ENCODE data around the gene RBM20.

The RBM20 gene

DNA sequence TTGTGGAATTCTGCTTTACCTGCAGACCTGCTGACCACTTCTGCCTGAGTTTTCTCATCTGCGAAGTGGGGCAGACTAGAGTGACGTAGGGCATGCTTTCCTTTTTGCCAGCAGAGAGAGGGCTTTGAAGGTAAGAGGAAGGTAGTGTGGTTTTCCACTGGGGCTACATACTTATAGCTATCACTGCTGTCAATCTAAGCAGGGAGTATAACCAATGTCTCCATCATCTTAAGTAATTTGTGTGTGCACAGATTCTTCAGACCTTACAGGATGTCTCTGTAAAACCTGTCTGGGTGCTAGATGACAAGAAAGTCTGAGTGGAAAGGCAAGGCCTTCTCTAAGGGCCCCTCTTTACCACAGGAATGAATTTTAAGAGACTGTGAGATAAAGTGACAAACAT is 106.8 kb downstream of the RBM20 start:
- Histone ChIP-seq H3K36me3 (ENCODE audit: insufficient read depth, low read length) (no peaks in the 10 kb centered on the region), H3K27ac (ENCODE audit: low read depth, low read length) (no peak overlapping the region), H3K27me3 (ENCODE audit: control insufficient read depth in 1 of 2, insufficient read depth in 2 of 2, low read length in 2 of 2) (no peaks in the 10 kb centered on the region), H3K9ac (ENCODE audit: low read length) (no peak overlapping the region), H3K9me3 (ENCODE audit: low read length) (no peaks in the 10 kb centered on the region), H3K4me3 (ENCODE audit: low read depth in 1 of 2, low read length in 2 of 2) (no peak overlapping the region), H3K4me1 (ENCODE audit: insufficient read depth, low read length) (no peaks in the 10 kb centered on the region)

DNA sequence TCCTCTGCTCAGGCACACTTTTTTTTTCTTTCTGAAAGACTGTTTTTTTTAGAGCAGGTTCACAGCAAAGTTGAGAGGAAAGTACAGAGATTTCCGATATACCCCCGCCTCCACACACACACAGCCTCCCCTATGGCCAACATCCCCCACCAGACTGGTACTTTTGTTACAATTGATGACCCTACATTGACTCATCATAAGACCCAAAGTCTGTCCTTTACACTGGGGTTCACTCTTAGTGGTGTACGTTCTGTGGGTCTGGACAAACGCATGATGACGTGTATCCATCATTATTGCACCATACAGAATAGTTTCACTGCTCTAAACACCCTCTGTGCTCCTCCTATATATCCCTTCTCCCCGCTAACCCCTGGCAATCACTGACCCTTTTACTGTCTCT is 107.7 kb downstream of the RBM20 start:
- Histone ChIP-seq H3K36me3 (ENCODE audit: insufficient read depth, low read length) (no peaks in the 10 kb centered on the region), H3K27ac (ENCODE audit: low read depth, low read length) (no peak overlapping the region)

DNA sequence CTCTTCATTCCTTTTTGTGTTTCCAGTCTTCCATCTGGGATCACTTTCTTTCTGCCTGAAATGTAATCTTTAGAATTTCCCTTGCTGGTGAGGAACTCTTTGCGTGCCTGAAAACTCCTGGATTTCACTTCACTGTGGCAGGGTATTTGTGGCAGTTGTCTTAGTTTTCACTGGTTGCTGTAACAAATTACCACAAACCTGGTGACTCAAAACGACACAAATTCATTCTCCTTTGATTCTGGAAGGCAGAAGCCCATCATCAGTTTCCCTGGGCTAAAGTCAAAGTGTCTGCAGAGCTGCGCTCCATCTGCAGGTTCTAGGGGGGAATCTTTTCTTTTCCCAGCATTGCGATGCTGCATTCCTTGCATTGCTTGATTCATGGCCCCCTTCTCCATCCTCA is 109.3 kb downstream of the RBM20 start:
- Histone ChIP-seq H3K27ac (ENCODE audit: low read depth, low read length) (no peak overlapping the region), H3K9me3 (ENCODE audit: low read length) (no peaks in the 10 kb centered on the region)

More for the DNA sequence above, 107.7 kb downstream of the RBM20 start:
- Histone ChIP-seq H3K4me3 (ENCODE audit: low read depth in 1 of 2, low read length in 2 of 2) (no peak overlapping the region), H3K9ac (ENCODE audit: low read length) (no peak overlapping the region), H3K4me1 (ENCODE audit: insufficient read depth, low read length) (peaks cover 2% of the 10 kb centered on the region), H3K27me3 (ENCODE audit: control insufficient read depth in 1 of 2, insufficient read depth in 2 of 2, low read length in 2 of 2) (no peaks in the 10 kb centered on the region), H3K9me3 (ENCODE audit: low read length) (no peaks in the 10 kb centered on the region)

DNA sequence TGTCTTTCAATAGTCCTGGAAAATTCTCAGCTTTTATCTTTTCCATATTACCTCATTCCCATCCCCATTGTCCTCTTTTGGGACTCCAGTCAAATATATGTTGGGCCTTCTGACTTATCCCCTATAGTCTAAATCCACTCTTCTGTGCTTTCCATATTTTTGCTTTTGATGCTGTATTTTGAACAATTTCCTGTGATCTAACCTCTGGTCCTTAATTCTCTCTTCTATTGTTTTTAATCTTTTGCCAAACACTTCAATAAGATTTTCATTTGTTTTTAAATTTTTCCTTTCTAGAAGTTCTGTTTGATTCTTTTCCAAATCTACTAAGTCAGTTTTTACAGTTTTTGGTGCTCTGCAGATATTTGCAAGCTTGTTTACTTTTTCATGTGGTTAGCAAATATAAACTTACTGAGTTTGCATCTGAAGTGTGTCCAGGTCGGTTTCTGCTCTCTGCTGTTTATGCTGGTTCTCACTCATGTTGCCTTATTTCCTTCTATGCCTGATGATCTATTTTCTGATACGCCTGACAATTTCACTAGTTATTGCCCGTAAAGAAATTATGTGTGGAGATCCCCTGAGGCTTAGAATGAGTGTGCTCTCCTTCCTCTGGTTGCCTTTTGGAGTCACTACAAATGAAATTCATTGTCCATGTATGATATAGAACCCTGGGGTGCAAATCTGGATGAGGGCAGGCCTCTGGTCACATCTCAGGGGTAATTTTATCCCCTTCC is 110.4 kb downstream of the RBM20 start:
- H3K4me1 ChIP-seq (ENCODE audit: insufficient read depth, low read length) = peaks cover 4% of the 10 kb centered on the region
- no peak overlapping the region for H3K9ac ChIP-seq (ENCODE audit: low read length)
- no peaks in the 10 kb centered on the region for H3K36me3 ChIP-seq (ENCODE audit: insufficient read depth, low read length)
- no peak overlapping the region for H3K27ac ChIP-seq (ENCODE audit: low read depth, low read length)
- no peaks in the 10 kb centered on the region for H3K9me3 ChIP-seq (ENCODE audit: low read length)
- H3K4me3 ChIP-seq (ENCODE audit: low read depth in 1 of 2, low read length in 2 of 2) = no peak overlapping the region
- no peaks in the 10 kb centered on the region for H3K27me3 ChIP-seq (ENCODE audit: control insufficient read depth in 1 of 2, insufficient read depth in 2 of 2, low read length in 2 of 2)

More for the DNA sequence above, 109.3 kb downstream of the RBM20 start:
- Histone ChIP-seq H3K27me3 (ENCODE audit: control insufficient read depth in 1 of 2, insufficient read depth in 2 of 2, low read length in 2 of 2) (no peaks in the 10 kb centered on the region), H3K36me3 (ENCODE audit: insufficient read depth, low read length) (no peaks in the 10 kb centered on the region), H3K4me1 (ENCODE audit: insufficient read depth, low read length) (peaks cover 4% of the 10 kb centered on the region), H3K9ac (ENCODE audit: low read length) (no peak overlapping the region), H3K4me3 (ENCODE audit: low read depth in 1 of 2, low read length in 2 of 2) (no peak overlapping the region)

DNA sequence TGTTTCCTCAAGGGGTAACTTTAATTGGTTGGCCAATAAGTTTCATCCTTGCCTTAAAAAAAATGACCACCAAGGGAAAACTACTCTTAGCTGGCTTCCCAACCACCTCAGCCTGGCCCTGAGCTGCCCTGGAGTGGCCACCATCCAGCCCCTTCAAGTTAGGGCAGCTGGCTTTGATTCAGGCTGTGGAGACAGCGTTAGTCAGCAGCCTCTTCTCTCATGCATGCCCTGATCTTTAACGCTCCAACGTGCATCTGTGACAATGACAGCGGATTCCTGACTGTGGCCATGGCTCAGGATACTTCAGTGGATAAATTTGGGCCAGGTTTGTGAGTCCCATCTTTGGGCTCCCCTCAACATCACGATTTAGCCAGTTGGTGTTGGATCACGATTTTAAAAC is 111.6 kb downstream of the RBM20 start:
- Histone ChIP-seq H3K9me3 (ENCODE audit: low read length) (no peaks in the 10 kb centered on the region), H3K27me3 (ENCODE audit: control insufficient read depth in 1 of 2, insufficient read depth in 2 of 2, low read length in 2 of 2) (no peaks in the 10 kb centered on the region), H3K4me3 (ENCODE audit: low read depth in 1 of 2, low read length in 2 of 2) (no peak overlapping the region), H3K9ac (ENCODE audit: low read length) (no peak overlapping the region), H3K4me1 (ENCODE audit: insufficient read depth, low read length) (peaks cover 4% of the 10 kb centered on the region), H3K27ac (ENCODE audit: low read depth, low read length) (no peak overlapping the region), H3K36me3 (ENCODE audit: insufficient read depth, low read length) (no peaks in the 10 kb centered on the region)

DNA sequence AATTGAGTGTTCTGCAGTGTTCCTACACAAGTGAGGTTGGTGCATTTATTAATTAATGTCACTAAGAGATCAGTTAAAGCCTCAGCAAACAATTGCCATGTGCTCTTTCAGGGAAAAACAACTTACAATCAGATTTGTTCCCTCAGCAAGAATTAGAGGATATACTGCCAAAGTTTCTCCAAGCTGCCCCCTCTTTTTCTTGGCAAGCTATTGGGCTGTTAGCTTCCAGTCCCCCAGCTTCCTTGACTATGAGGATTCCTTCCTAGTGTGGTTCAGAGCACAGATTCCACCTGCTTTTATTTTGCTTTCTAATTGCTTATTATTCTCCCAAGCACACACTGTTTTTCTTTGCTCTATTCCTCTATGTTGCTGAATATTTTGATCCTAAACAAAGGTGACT is 112.7 kb downstream of the RBM20 start:
- H3K27ac ChIP-seq (ENCODE audit: low read depth, low read length) = no peak overlapping the region

DNA sequence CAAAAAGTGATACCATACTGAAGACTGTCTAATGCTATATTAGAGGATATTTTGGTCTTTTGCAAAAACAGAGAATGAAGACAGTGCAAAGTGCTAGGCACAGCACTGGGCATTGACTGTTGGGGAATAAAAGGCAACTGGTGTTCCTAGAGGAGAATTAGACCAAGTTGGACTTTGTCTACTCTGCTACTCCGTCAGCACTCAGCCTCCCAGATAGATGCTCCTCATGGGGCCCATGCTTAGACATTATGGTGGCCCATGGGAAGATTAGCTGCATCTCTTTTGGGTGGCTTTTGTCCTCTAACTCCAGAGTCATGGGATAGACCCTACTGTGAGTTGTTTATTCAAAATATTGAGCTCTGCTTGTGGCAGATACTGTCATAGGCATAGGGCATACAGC is 113.5 kb downstream of the RBM20 start:
- H3K36me3 ChIP-seq (ENCODE audit: insufficient read depth, low read length) = no peaks in the 10 kb centered on the region
- no peak overlapping the region for H3K4me3 ChIP-seq (ENCODE audit: low read depth in 1 of 2, low read length in 2 of 2)
- H3K4me1 ChIP-seq (ENCODE audit: insufficient read depth, low read length) = peaks cover 4% of the 10 kb centered on the region
- no peaks in the 10 kb centered on the region for H3K9me3 ChIP-seq (ENCODE audit: low read length)
- no peak overlapping the region for H3K27ac ChIP-seq (ENCODE audit: low read depth, low read length)
- H3K9ac ChIP-seq (ENCODE audit: low read length) = no peak overlapping the region
- no peaks in the 10 kb centered on the region for H3K27me3 ChIP-seq (ENCODE audit: control insufficient read depth in 1 of 2, insufficient read depth in 2 of 2, low read length in 2 of 2)

More for the DNA sequence above, 112.7 kb downstream of the RBM20 start:
- Histone ChIP-seq H3K36me3 (ENCODE audit: insufficient read depth, low read length) (no peaks in the 10 kb centered on the region), H3K9ac (ENCODE audit: low read length) (no peak overlapping the region), H3K9me3 (ENCODE audit: low read length) (no peaks in the 10 kb centered on the region), H3K27me3 (ENCODE audit: control insufficient read depth in 1 of 2, insufficient read depth in 2 of 2, low read length in 2 of 2) (no peaks in the 10 kb centered on the region), H3K4me3 (ENCODE audit: low read depth in 1 of 2, low read length in 2 of 2) (no peak overlapping the region), H3K4me1 (ENCODE audit: insufficient read depth, low read length) (peaks cover 4% of the 10 kb centered on the region)

DNA sequence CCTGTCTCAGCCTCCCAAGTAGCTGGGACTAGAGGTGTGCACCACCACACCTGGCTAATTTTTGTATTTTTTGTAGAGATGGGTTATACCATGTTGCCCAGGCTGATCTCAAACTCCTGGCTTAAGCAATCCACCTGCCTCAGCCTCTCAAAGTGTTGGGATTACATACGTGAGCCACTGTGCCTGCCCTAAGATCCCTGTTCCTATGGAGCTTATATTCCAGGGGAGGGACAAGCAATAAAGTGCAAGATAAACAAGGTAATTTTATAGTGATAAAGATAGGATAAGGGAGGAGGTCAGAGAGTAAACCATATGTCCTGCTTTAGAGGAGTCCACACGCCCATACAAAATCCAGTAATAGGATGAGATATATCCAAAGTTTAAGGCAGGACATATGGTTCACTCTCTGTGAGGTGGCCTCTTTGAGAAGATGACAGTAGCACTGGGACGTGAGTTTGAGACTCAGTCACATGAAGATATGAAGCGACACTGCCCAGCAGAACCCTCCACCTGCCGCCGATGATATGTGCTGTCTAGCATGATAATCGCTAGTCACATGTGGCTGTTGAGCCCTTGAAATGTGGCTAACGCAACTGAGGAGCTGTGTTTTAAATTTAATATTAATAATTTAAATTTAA is 114.1 kb downstream of the RBM20 start:
- Histone ChIP-seq H3K9ac (ENCODE audit: low read length) (no peak overlapping the region), H3K4me1 (ENCODE audit: insufficient read depth, low read length) (peaks cover 4% of the 10 kb centered on the region), H3K4me3 (ENCODE audit: low read depth in 1 of 2, low read length in 2 of 2) (no peak overlapping the region), H3K36me3 (ENCODE audit: insufficient read depth, low read length) (no peaks in the 10 kb centered on the region), H3K27ac (ENCODE audit: low read depth, low read length) (no peak overlapping the region), H3K9me3 (ENCODE audit: low read length) (no peaks in the 10 kb centered on the region), H3K27me3 (ENCODE audit: control insufficient read depth in 1 of 2, insufficient read depth in 2 of 2, low read length in 2 of 2) (no peaks in the 10 kb centered on the region)

DNA sequence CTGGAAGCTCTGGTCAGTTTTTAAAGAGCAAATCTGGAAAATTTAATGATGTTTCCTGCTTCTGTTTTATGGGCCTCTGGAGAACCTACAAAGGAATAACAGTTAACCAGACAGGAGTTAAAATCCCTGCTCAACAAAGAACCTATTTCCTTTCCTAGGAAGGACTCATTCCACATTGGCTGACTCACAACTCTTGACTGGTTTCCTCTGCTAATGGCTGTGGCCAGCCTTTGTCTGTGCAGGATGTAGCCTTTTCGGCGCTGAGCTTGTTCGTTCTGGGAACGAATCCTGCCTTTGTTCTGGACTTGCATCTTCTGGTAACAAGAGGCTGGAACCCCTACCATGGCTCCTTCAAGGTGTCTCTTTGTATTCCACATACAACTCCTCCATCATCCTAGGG is 114.8 kb downstream of the RBM20 start:
- no peaks in the 10 kb centered on the region for H3K9me3 ChIP-seq (ENCODE audit: low read length)
- peaks cover 4% of the 10 kb centered on the region for H3K4me1 ChIP-seq (ENCODE audit: insufficient read depth, low read length)
- H3K4me3 ChIP-seq (ENCODE audit: low read depth in 1 of 2, low read length in 2 of 2) = no peak overlapping the region
- H3K9ac ChIP-seq (ENCODE audit: low read length) = no peak overlapping the region
- H3K27me3 ChIP-seq (ENCODE audit: control insufficient read depth in 1 of 2, insufficient read depth in 2 of 2, low read length in 2 of 2) = no peaks in the 10 kb centered on the region
- H3K36me3 ChIP-seq (ENCODE audit: insufficient read depth, low read length) = no peaks in the 10 kb centered on the region
- no peak overlapping the region for H3K27ac ChIP-seq (ENCODE audit: low read depth, low read length)

DNA sequence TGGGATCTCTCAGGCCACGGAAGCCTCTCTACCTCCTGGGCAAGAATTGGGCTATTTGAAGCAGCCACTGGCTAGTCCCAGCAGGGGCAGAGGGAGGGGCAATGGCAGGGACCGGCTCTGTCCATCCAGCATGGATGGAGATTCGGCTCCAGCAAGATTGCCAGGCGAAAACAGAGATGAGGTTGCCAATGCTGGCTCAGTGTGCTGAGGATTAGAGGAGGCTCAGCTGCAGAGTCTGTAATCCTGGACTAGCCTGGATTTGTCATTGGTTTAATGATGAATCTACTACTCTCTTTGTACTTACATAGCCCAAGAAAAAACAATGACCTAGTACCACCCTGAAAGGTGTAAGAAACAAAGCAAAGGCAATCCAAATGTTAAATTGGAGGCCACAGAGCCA is 115.4 kb downstream of the RBM20 start:
- peaks cover 4% of the 10 kb centered on the region for H3K4me1 ChIP-seq (ENCODE audit: insufficient read depth, low read length)
- no peak overlapping the region for H3K27ac ChIP-seq (ENCODE audit: low read depth, low read length)
- no peak overlapping the region for H3K4me3 ChIP-seq (ENCODE audit: low read depth in 1 of 2, low read length in 2 of 2)

DNA sequence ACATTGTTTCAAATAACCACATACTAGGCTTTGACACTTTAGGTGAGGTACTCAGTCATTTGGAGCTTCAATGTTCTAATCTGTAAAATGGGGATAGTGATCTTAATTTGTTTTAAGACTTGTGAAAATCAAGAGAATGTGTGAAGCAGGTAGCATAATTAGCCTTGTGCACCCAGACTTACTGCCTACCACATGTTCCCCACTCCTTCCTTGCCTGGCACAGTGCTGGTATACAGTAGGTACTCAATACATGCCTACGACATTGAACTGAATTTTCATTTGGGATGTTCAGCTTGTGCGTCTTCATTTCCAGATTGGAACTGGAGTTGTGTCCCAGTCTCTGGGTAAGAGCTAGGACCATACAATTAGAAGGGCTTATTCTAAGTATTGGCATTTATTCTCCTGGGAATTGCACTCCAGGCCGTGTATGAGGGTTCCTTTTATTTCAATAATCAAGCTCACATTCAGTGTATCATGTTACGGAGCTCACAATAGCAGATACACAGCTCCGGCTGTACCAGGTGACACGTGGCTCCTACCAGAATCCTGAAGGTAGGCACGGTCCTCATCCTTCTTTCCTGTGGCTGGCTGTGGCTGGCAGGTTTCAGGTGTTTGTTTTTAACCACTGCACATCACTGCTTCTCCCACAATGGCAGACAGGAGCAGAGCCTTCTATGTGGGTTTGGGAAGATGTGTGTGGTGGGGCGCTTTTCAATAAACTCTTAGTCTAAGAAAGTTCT is 118.1 kb downstream of the RBM20 start:
- Histone ChIP-seq H3K4me1 (ENCODE audit: insufficient read depth, low read length) (no peaks in the 10 kb centered on the region), H3K9me3 (ENCODE audit: low read length) (no peaks in the 10 kb centered on the region), H3K4me3 (ENCODE audit: low read depth in 1 of 2, low read length in 2 of 2) (no peak overlapping the region), H3K9ac (ENCODE audit: low read length) (no peak overlapping the region), H3K27me3 (ENCODE audit: control insufficient read depth in 1 of 2, insufficient read depth in 2 of 2, low read length in 2 of 2) (no peaks in the 10 kb centered on the region), H3K27ac (ENCODE audit: low read depth, low read length) (no peak overlapping the region), H3K36me3 (ENCODE audit: insufficient read depth, low read length) (no peaks in the 10 kb centered on the region)

More for the DNA sequence above, 115.4 kb downstream of the RBM20 start:
- no peak overlapping the region for H3K9ac ChIP-seq (ENCODE audit: low read length)
- no peaks in the 10 kb centered on the region for H3K9me3 ChIP-seq (ENCODE audit: low read length)
- H3K36me3 ChIP-seq (ENCODE audit: insufficient read depth, low read length) = no peaks in the 10 kb centered on the region
- no peaks in the 10 kb centered on the region for H3K27me3 ChIP-seq (ENCODE audit: control insufficient read depth in 1 of 2, insufficient read depth in 2 of 2, low read length in 2 of 2)
